Inferior parietal cortex (tissue), 1 donor: ENCODE data around the gene C1orf116.

Experiments used
- DNase-seq: peaks from one replicate; pipeline ENCODE4 v3.0.0-alpha.2; 2016; ENCODE audit errors: extremely low spot score

The C1orf116 gene

GRCh38 chr1:206998816-206999215, 33.7 kb downstream of the C1orf116 start:
- DNase-seq: no peak

GRCh38 chr1:206992790-206993189, 39.8 kb downstream of the C1orf116 start:
- no peak for DNase-seq

- no peak for DNase-seq
Measured at GRCh38 chr1:206987873-206988272, 44.7 kb downstream of the C1orf116 start.

GRCh38 chr1:206986885-206987284, 45.7 kb downstream of the C1orf116 start:
- no peak for DNase-seq

- no peak for DNase-seq
Measured at GRCh38 chr1:206986402-206986801, 46.2 kb downstream of the C1orf116 start.

- DNase-seq: no peak
Measured at GRCh38 chr1:206985162-206985749, 47.3 kb downstream of the C1orf116 start.

GRCh38 chr1:206982216-206982615, 50.3 kb downstream of the C1orf116 start:
- DNase-seq: peak; percentile 85

GRCh38 chr1:206979379-206980043, 53.0 kb downstream of the C1orf116 start:
- no peak for DNase-seq

GRCh38 chr1:206978259-206978658, 54.3 kb downstream of the C1orf116 start:
- DNase-seq: no peak

GRCh38 chr1:206975306-206975705, 57.2 kb downstream of the C1orf116 start:
- DNase-seq: no peak

GRCh38 chr1:206974140-206974539, 58.4 kb downstream of the C1orf116 start:
- DNase-seq: no peak

GRCh38 chr1:206972728-206973127, 59.8 kb downstream of the C1orf116 start:
- no peak for DNase-seq

- no peak for DNase-seq
Measured at GRCh38 chr1:206971029-206971655, 61.4 kb downstream of the C1orf116 start.

- no peak for DNase-seq
Measured at GRCh38 chr1:206970446-206970845, 62.1 kb downstream of the C1orf116 start, which contains the start of gene FCAMR. TSS of gene FCAMR (minus strand) at chr1:206970460. CDS start at chr1:206970125, 335 bp downstream.

GRCh38 chr1:206969090-206969489, 63.5 kb downstream of the C1orf116 start:
- no peak for DNase-seq
